NOMO-1 treated with dmso at 0.1 percent for 144 hours (cell line): ENCODE data around the gene BGLAP.

ENCODE experiments used
- DNase-seq: peaks from one replicate; lab custom pipeline; 2025; ENCODE audit not compliant: unreplicated experiment; lab: John Stamatoyannopoulos, UW

The BGLAP gene

GRCh38 chr1:156226116-156226538 is 15.9 kb upstream of the BGLAP start:
- DNase-seq = no peak

DNA sequence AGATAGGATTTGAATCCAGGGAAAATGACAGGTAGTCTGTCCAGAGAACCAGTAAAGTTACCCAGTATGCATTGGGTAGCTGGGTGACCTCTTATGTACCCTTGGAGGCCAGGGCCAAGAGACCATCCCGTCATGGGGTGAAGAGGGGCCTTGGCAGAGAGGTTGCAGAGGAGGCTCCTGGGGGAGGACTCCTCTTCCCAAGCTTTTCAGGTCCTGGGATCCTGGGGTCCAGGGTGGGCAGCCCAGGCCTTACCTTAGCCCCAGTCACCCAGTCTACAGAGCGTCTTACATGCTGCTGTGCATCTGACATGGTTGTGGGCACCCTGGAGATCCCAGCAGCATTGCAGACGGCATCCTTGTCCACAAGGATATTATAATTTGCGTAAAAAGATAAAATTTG is 15.2 kb upstream of the BGLAP start:
- DNase-seq = no peak

DNA sequence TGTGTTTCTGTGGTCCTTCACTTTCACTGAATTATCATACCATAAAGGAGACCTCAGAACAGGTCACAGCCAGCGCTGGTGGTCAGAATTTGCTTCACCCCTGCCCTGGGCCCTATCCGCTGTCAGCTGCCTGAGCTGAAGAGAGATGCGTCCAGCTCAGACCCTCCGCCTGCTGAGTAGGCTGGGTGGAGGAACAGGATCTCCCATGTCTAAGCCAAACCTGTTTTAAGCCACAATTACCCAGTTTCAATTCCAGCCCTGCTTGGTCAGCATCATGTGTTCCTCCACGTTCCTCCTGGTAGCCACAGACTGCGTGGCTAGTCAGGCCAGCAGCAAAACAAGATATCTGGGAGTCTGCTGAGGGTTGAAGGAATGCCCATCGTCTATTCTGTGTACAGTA is 13.5 kb upstream of the BGLAP start:
- no peak for DNase-seq

DNA sequence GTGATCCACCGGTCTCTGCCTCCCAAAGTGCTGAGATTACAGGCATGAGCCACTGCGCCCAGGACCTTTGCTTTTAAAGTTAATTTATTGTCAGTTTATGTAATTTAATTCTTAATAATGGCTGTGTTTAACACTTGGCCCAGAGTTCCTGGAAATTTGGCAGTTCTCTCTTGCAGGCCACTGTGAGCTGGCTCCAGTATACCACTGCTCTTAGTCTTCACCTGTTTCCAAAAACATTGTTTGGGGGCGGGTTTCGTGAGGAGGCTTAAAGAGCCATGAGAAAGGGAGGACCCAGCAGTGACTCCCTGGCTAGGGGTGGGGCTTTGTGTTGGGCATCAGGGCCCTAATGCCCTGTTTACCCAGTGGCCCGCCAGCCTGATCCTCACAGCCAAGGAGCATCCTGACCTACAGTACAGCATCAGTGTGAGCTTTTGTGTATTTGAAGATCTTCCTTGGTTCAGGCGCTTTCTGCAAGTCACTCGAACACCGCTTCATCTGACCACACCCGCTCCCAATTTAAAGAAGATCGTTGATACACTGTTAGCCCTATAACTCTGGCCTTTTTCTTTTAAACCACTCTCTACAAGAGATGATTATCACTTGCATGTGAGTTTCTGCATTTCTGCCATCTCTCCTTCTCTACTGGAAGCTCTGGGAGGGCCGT is 12.0 kb upstream of the BGLAP start:
- DNase-seq = no peak

DNA sequence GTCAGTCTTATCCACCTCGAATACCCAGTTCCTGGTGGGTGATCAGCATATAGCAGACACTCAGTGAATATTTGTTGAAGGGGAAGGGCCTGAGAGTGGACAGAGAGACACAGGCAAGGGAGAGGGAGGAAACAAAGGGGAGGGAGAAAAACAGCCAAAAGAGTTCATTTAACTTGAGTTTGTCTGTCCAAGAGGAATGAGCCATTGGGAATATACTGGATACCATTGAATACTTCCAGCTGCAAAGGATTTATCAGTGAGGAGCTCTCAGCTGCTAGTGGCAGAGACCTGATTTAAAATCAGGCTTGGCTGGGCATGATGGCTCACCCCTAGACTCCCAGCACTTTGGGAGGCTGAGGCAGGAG is 11.5 kb upstream of the BGLAP start:
- DNase-seq = no peak

GRCh38 chr1:156232201-156232894 is 9.6 kb upstream of the BGLAP start:
- no peak for DNase-seq

DNA sequence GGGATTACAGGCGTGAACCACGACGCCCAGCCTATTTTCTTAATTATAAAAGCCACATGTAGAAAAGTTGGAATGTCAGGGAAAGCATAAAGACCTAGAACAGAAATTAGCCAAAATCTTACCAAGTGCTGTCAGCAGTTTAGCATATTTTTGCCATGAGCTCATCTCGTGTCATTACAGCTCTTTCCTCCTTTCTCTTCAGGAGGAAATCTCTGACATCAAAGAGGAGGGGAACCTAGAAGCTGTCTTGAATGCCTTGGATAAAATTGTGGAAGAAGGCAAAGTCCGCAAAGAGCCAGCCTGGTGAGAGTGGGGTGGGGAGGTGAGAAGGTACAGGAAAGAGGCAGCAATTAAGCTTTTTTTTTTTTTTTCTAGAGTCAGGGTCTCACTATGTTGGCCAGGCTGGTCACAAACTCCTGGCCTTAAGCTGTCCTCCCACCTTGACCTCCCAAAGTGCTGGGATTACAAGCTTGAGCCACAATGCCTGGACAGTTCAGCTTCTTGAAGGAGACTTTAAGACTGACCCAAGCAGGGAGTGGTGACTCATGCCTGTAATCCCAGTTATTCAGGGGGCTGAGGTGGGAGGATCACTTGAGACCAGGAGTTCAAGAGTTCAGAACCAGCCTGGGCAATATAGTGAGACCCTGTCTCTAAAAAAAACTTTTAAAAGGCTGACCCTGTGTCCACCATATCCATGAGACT is 8.4 kb upstream of the BGLAP start:
- DNase-seq = no peak

- DNase-seq = no peak
These were observed 5.8 kb upstream of the BGLAP start for GRCh38 chr1:156236164-156236563.

DNA sequence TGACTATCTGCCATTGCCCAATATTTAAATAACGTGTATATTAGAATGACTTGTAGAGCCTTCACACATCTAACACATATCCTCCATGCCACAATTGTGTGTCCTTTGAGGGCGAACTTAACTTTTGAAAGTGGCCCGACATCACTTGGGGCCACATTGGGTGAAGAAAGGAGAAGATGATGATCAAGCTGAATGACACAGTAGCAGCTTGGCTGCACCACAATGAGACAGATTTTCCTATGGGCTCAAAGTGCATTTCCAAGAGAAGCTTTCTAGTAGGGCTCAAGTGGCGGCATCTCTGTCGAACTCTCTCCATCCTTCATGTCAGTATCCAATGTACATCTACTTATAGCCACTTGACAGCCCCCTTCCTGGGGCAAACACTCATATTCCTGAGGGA is 3.7 kb upstream of the BGLAP start:
- DNase-seq = no peak

- DNase-seq = no peak
These were observed 623 bp upstream of the BGLAP start for GRCh38 chr1:156241311-156241811.

DNA sequence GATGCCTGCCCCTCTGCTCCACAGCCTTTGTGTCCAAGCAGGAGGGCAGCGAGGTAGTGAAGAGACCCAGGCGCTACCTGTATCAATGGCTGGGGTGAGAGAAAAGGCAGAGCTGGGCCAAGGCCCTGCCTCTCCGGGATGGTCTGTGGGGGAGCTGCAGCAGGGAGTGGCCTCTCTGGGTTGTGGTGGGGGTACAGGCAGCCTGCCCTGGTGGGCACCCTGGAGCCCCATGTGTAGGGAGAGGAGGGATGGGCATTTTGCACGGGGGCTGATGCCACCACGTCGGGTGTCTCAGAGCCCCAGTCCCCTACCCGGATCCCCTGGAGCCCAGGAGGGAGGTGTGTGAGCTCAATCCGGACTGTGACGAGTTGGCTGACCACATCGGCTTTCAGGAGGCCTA is 754 bp downstream of the BGLAP start:
- DNase-seq = no peak

- DNase-seq = no peak
These were observed 2.1 kb downstream of the BGLAP start for GRCh38 chr1:156244126-156244525.

DNA sequence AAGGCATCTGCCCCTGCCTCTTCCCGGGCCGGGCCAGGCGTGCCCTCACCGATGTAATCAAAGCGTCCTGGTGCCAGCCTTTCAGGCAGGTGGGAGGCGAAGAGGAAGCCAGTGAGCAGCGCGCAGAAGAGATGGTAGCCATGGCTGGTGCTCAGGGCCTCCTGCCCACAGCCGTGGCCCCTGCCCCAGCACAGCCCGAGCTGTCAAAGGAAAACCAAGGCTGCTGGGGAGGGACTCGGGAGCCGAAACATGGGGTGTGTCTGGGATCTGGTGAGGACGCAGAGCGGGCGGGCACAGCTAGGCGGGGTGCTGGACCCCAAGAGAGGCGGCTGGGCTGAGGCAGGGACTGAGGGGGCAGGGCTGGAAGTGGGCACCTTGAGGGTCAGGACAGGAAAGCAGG is 2.7 kb downstream of the BGLAP start:
- DNase-seq = no peak

GRCh38 chr1:156245451-156246232 is 3.7 kb downstream of the BGLAP start:
- no peak for DNase-seq

GRCh38 chr1:156246241-156246780 is 4.3 kb downstream of the BGLAP start:
- no peak for DNase-seq

- no peak for DNase-seq
These were observed 4.9 kb downstream of the BGLAP start for GRCh38 chr1:156246781-156247459.

GRCh38 chr1:156247460-156248322 is 5.7 kb downstream of the BGLAP start, which contains the start of gene PAQR6:
Gene PAQR6 (minus strand): TSS chr1:156248056. CDS start chr1:156246731, 1,325 bp downstream.
- DNase-seq = no peak

DNA sequence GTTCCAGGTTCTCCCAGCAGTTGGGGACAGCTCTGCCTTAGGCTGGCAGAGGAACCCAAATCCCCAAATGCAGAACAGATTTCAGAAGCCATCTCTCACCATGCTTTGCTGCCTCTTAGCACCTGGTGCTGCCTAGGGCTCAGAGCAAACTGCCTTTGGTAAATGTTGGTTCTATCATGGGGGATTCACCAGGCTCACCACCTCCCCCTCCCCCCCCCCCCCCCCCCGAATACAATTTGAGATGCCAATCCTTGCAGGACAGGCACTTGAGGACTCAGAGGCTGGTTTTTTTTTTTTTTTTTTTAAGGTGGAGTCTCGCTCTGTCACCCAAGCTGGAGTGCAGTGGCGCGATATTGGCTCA is 6.3 kb downstream of the BGLAP start:
- no peak for DNase-seq

DNA sequence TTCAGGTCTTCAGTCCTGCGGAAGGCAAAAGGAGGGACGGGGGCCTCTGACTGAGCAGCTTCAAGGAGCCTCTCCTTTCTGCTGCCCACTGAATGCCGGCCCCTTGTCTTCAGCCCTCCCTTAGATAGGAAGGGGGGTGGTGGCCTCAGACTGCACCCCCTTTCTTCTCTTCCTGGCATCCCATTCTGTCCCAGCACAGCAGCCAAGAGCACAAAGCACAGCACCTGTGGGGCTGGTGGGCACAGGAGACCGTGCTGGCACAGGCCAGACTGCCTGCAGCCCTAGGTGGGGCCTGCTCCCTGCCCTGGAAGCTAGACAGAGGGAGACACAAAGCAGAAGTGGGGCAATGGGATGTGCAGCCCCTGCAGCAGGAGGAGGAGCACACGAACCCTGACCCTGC is 7.6 kb downstream of the BGLAP start:
- DNase-seq = no peak

GRCh38 chr1:156251527-156251926 is 9.5 kb downstream of the BGLAP start:
- DNase-seq = no peak
